K562 (cell line): Measurements from ENCODE around the gene RNF2. TPM values are rescaled to one million over a fixed set of nuclear protein-coding genes. Genes with fewer than 3 reads are reported as not detected.

ENCODE experiments used
- ATAC-seq: fragments of 200-7000 bp; cut with Tn5 transposase; 3 replicates; pipeline ENCODE4 v1.9.1; 2020; ENCODE audit warnings: moderate library complexity
- BruUV-seq: library from RNA; stranded (reverse); fragments of 400-500 nt; replicated peaks from 2 replicates; lab custom pipeline; 2021; lab: Mats Ljungman, UMichigan
- CTCF ChIA-PET: fragments of 300-600 bp; formaldehyde crosslinking; extraction: SDS; loops from one replicate; lab custom pipeline; 2021; ENCODE audit warnings: low intra/inter-chr PET ratio; lab: Yijun Ruan, JAX
- POLR2A ChIA-PET: fragments of 300-600, 350-650 bp; sonication (Branson Sonifier 250); formaldehyde crosslinking; extraction: SDS; loops from one replicate; lab custom pipeline; 2021; ENCODE audit warnings: antibody characterized with exemption, inconsistent platforms; lab: Yijun Ruan, JAX
- DNase-seq, 4 experiments: peaks; one replicate each; pipeline versions ENCODE4 v3.0.0 to v3.0.0-alpha.2; 2011 to 2018; ENCODE audit warnings: low spot score in 3 of 4, mixed read lengths in 3 of 4; ENCODE audit errors: extremely low read depth in 1 of 4
- FAIRE-seq: peaks from 2 replicates; lab custom pipeline; 2011; peaks lifted over from hg19 to GRCh38; lab: Jason Lieb, UNC
- H2AFZ ChIP-seq: 2 replicates; pipeline ENCODE4 v1.6.0; 2011; ENCODE audit warnings: low read depth, low read length, control low read depth, inconsistent platforms
- H3K27ac ChIP-seq: fragments of 200-600 bp; 3 replicates; pipeline ENCODE4 v1.8.0; 2011; ENCODE audit warnings: low read depth, mild to moderate bottlenecking, control low read depth, inconsistent platforms, low read length, moderate library complexity, mixed read lengths; ENCODE audit errors: extremely low read depth
- H3K27me3 ChIP-seq, 2 experiments: fragments of 300-600 bp in 1 of 2; 2 replicates in 1 of 2; 3 replicates in 1 of 2; pipeline versions ENCODE4 v1.6.0 to v1.8.0; 2011; ENCODE audit warnings: inconsistent platforms in 2 of 2, low read length in 2 of 2, mild to moderate bottlenecking in 1 of 2, mixed read lengths in 1 of 2, moderate library complexity in 1 of 2; ENCODE audit not compliant: control insufficient read depth in 2 of 2, insufficient read depth in 2 of 2
- H3K36me3 ChIP-seq: fragments of 300-600 bp; 3 replicates; pipeline ENCODE4 v1.8.0; 2011; ENCODE audit warnings: mild to moderate bottlenecking, low read length, inconsistent platforms; ENCODE audit not compliant: control insufficient read depth, insufficient read depth
- H3K4me1 ChIP-seq, 2 experiments: fragments of 200-600 bp in 1 of 2; replicated peaks in 1 of 2; 2 replicates in 1 of 2; 3 replicates in 1 of 2; pipeline versions ENCODE4 v1.5.1 to v1.8.0; 2011; ENCODE audit warnings: inconsistent platforms in 2 of 2, low read length in 2 of 2, mild to moderate bottlenecking in 1 of 2, mixed read lengths in 1 of 2, moderate library complexity in 1 of 2; ENCODE audit not compliant: control insufficient read depth in 2 of 2, insufficient read depth in 2 of 2
- H3K4me2 ChIP-seq: 2 replicates; pipeline ENCODE4 v1.6.1; 2011; ENCODE audit warnings: low read length, control low read depth, inconsistent platforms, mixed read lengths; ENCODE audit not compliant: insufficient read depth
- H3K4me3 ChIP-seq: fragments of 200-600 bp; sonication (generic), shearing (Covaris generic); 2 replicates; pipeline ENCODE4 v1.5.1; 2016; ENCODE audit warnings: control low read depth, inconsistent platforms
- H3K79me2 ChIP-seq: fragments of 200-600 bp; 3 replicates; pipeline ENCODE4 v1.8.0; 2011; ENCODE audit warnings: low read length, inconsistent platforms; ENCODE audit not compliant: control insufficient read depth, insufficient read depth
- H3K9ac ChIP-seq, 2 experiments: 2 replicates each; pipeline versions ENCODE4 v1.6.0 to v1.6.1; 2011; ENCODE audit warnings: low read depth in 2 of 2, low read length in 2 of 2, control low read depth in 1 of 2, inconsistent platforms in 1 of 2, mild to moderate bottlenecking in 1 of 2, mixed read lengths in 1 of 2; ENCODE audit not compliant: insufficient read depth in 1 of 2
- H3K9me1 ChIP-seq: one replicate; pipeline ENCODE4 v1.6.0; 2011; ENCODE audit warnings: inconsistent platforms, mild to moderate bottlenecking, low read length, moderate library complexity; ENCODE audit not compliant: control insufficient read depth, insufficient read depth
- H3K9me3 ChIP-seq: replicated peaks from 2 replicates; pipeline ENCODE4 v1.5.1; 2011; ENCODE audit warnings: low read depth, low read length, inconsistent platforms; ENCODE audit not compliant: control insufficient read depth, insufficient read depth
- H4K20me1 ChIP-seq: replicated peaks from 2 replicates; pipeline ENCODE4 v1.6.1; 2011; ENCODE audit warnings: low read length, inconsistent platforms, mixed read lengths; ENCODE audit not compliant: control insufficient read depth, insufficient read depth
- CCNT2 ChIP-seq: IDR thresholded peaks from 2 replicates; pipeline ENCODE4 v1.6.1; 2011; ENCODE audit warnings: borderline replicate concordance, low read depth, mild to moderate bottlenecking, moderate library complexity, mixed read lengths, low read length; ENCODE audit not compliant: insufficient read length; ENCODE audit errors: extremely low read depth
- FOXK2 ChIP-seq, 2 experiments: fragments of 450-650 bp; IDR thresholded peaks in 1 of 2; conservative IDR thresholded peaks in 1 of 2; 2 replicates each; pipeline ENCODE4 v1.6.1; 2016; ENCODE audit warnings: low read depth in 2 of 2, mild to moderate bottlenecking in 1 of 2
- FOXP4 ChIP-seq: sonication (generic); formaldehyde crosslinking; IDR thresholded peaks from 2 replicates; pipeline ENCODE4 v1.8.0; 2022; ENCODE audit warnings: mild to moderate bottlenecking, missing genetic modification reagents, borderline replicate concordance
- PPARD ChIP-seq: fragments of 250-450 bp; sonication (Bioruptor Pico); IDR thresholded peaks from 2 replicates; pipeline ENCODE4 v1.8.0; 2022; ENCODE audit warnings: inconsistent platforms, mild to moderate bottlenecking, moderate library complexity
- ZNF347 ChIP-seq: fragments of 450-650 bp; formaldehyde crosslinking; IDR thresholded peaks from 2 replicates; pipeline ENCODE4 v1.4.0; 2020; ENCODE audit warnings: low read depth, mild to moderate bottlenecking, moderate library complexity
- ZNF551 ChIP-seq: fragments of 250-450 bp; sonication (Bioruptor Pico); IDR thresholded peaks from 2 replicates; pipeline ENCODE4 v1.5.0; 2021; ENCODE audit warnings: mild to moderate bottlenecking, moderate library complexity
- WGBS: fragments of 100-300 bp; shearing (Covaris generic); methylation state at CpG from one replicate; pipeline ENCODE4 v1.1.6; 2016; ENCODE audit warnings: low coverage, mixed read lengths; ENCODE audit not compliant: insufficient coverage; ENCODE audit errors: missing lambda C conversion rate; 5-methylcytosine and 5-hydroxymethylcytosine counted together
- in situ Hi-C: fragments of 300-500 bp; cut with MboI; formaldehyde crosslinking; loops from 4 replicates; pipeline ENCODE4 v1.15.0; 2018; ENCODE audit warnings: inconsistent platforms, mixed read lengths
- intact Hi-C: fragments of 100-400 bp; cut with micrococcal nuclease; formaldehyde crosslinking; loops from 2 replicates; pipeline ENCODE4 v1.14.2; 2022
- polyA plus RNA-seq, 8 experiments: library from polyadenylated mRNA; depleted of rRNA in 4 of 8; stranded (reverse) in 5 of 8; unstranded in 3 of 8; fragments of >200 nt; fragmentation: Nextera tagmentation in 2 of 8; fragmentation: Illumina TruSeq in 1 of 8; extraction: Ambion mirVana in 2 of 8; extraction: Trizol in 1 of 8; gene quantifications; 2 replicates each; pipeline versions ENCODE4 v1.2.1 to v1.2.3, GENCODE V29; 2011 to 2014; ENCODE audit warnings: inconsistent platforms in 1 of 8, missing spikeins in 1 of 8
- total RNA-seq, 7 experiments: library from RNA; depleted of rRNA in 6 of 7; stranded (reverse); fragments of >200 nt in 6 of 7; fragmentation: Illumina TruSeq in 2 of 7; extraction: Trizol in 2 of 7; gene quantifications; 2 replicates each; pipeline versions ENCODE4 v1.2.1 to v1.2.3, GENCODE V29; 2011 to 2021; ENCODE audit warnings: low replicate concordance in 1 of 7
- TF ChIP-seq, protein P1 (sequence below): fragments of 450-650 bp; IDR thresholded peaks from 2 replicates; pipeline ENCODE4 v1.6.1; 2018; ENCODE audit warnings: mild to moderate bottlenecking, low read depth; ENCODE audit not compliant: partially characterized antibody

Gene RNF2
- total and polyA plus RNA-seq, 9 of the 15 experiments (the other 6 are each of a cell fraction or from before 2014, with no cell fraction given) = 7.1 to 66.5 (median 32.9) TPM

DNA sequence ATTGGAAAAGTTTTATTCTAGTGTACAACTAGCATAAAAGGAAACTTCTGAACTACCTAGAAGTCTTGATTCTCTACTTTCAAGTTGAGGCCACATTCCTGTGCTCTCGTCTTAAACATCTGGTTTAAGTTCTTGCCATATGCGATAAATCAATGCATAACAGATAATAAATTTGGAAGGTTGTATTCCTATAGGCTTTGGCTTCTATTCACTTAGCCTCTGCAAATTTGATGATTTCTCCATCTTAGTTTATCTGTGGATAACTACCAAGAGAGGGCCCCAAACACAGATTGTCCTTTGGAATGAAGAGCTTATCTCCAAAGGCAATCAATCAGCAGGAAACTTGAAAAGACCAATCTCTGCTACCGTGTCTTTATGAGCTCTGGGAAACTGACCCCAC, 11.7 kb upstream of the RNF2 start:
- Histone ChIP-seq H3K36me3 (no peaks in the 10 kb centered on the region), H2AFZ (no peak overlapping the region), H3K9me3 (no peaks in the 10 kb centered on the region), H3K4me2 (no peak overlapping the region), H3K9me1 (no peaks in the 10 kb centered on the region), H3K27ac (no peak overlapping the region), H3K27me3 (peaks cover 0 to 4% of the 10 kb centered on the region in 2 experiments; a peak in 1 of 5 replicates), H3K4me1 (no peaks in the 10 kb centered on the region), H3K79me2 (no peaks in the 10 kb centered on the region), H4K20me1 (no peaks in the 10 kb centered on the region), H3K4me3 (no peak overlapping the region), H3K9ac (no peak overlapping the region)
- no peak for DNase-seq
- POLR2A ChIA-PET = interaction anchor here (0.6 to 0.9 kb wide), 2 partner anchors 11 to 61 kb away, joined by 3 read pairs; no protein-coding TSS in a partner anchor
- BruUV-seq = no TSS peak
- CTCF ChIA-PET = no interaction called here
- in situ Hi-C loops (no loop called here), intact Hi-C loops (no loop called here)
- WGBS = 25% methylated on average over 3 of the region's 3 CpGs
- TF ChIP-seq FOXK2 (conservative IDR thresholded peaks at IDR 0.05 in 1 of 2, IDR thresholded peaks at IDR 0.05 in 1 of 2; ENCODE audit: low read depth in 2 of 2) = no peak
- no peak for TF ChIP-seq PPARD (CRISPR knock-in tag)
- TF ChIP-seq, protein P1, sequence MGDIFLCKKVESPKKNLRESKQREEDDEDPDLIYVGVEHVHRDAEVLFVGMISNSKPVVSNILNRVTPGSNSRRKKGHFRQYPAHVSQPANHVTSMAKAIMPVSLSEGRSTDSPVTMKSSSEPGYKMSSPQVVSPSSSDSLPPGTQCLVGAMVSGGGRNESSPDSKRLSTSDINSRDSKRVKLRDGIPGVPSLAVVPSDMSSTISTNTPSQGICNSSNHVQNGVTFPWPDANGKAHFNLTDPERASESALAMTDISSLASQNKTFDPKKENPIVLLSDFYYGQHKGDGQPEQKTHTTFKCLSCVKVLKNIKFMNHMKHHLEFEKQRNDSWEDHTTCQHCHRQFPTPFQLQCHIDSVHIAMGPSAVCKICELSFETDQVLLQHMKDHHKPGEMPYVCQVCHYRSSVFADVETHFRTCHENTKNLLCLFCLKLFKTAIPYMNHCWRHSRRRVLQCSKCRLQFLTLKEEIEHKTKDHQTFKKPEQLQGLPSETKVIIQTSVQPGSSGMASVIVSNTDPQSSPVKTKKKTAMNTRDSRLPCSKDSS = no peak
- no peak for TF ChIP-seq FOXP4 (CRISPR knock-in tag)
- TF ChIP-seq ZNF551 (CRISPR knock-in tag) = no peak
- no peak for TF ChIP-seq ZNF347
- no peak for TF ChIP-seq CCNT2
- FAIRE-seq = no peak
- ATAC-seq = no peak
